Measurements from ENCODE around the gene ZNF664.

DNA sequence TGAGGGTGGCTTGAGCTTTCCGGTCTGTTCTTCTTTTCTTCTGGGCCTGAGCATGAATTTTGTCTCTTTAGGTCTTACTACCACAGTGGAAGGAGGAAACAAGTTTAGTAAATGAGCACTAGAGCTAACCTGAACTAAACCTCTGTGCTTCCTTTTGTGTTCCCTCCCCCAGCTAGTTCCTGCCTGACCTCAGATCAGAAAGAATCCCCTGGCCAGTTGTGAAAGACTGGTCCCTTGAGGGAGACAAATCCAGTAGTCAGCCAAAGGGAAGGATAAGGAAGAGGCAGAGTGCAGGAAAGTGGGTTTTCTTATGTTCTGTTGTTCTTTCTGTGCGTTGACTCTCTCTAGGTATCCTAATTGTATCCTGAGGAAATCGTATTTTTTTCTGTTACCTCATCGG, 17.5 kb downstream of the ZNF664 start:
- TF ChIP-seq, protein P1, sequence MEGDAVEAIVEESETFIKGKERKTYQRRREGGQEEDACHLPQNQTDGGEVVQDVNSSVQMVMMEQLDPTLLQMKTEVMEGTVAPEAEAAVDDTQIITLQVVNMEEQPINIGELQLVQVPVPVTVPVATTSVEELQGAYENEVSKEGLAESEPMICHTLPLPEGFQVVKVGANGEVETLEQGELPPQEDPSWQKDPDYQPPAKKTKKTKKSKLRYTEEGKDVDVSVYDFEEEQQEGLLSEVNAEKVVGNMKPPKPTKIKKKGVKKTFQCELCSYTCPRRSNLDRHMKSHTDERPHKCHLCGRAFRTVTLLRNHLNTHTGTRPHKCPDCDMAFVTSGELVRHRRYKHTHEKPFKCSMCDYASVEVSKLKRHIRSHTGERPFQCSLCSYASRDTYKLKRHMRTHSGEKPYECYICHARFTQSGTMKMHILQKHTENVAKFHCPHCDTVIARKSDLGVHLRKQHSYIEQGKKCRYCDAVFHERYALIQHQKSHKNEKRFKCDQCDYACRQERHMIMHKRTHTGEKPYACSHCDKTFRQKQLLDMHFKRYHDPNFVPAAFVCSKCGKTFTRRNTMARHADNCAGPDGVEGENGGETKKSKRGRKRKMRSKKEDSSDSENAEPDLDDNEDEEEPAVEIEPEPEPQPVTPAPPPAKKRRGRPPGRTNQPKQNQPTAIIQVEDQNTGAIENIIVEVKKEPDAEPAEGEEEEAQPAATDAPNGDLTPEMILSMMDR (conservative IDR thresholded peaks at IDR 0.05): no peak
- TF ChIP-seq EZH2 (IDR thresholded peaks at IDR 0.05; ENCODE audit: low read depth): no peak
